IPS DF 6.9 (cell line): ENCODE data around the gene PNPLA1.
"Not testable (repeated sequence)": the region's sequence is repeated elsewhere in the genome, so short reads cannot be mapped to it uniquely, and the experiment has no call there.

Experiments
- DNase-seq: peaks from one replicate; pipeline ENCODE4 v3.0.0-alpha.2; 2013; ENCODE audit warnings: low read depth, low spot score
- H3K27ac ChIP-seq: one replicate; pipeline ENCODE4 v1.5.1; 2013; ENCODE audit warnings: low read length, control low read depth
- H3K27me3 ChIP-seq: 2 replicates; pipeline ENCODE4 v1.6.1; 2013; ENCODE audit warnings: mild to moderate bottlenecking, low read length; ENCODE audit not compliant: control insufficient read depth, insufficient read depth
- H3K36me3 ChIP-seq: 2 replicates; pipeline ENCODE4 v1.6.1; 2013; ENCODE audit warnings: low read length; ENCODE audit not compliant: control insufficient read depth, insufficient read depth
- H3K4me1 ChIP-seq: 2 replicates; pipeline ENCODE4 v1.6.1; 2013; ENCODE audit warnings: low read length; ENCODE audit not compliant: control insufficient read depth, insufficient read depth
- H3K4me3 ChIP-seq: 2 replicates; pipeline ENCODE4 v1.5.1; 2013; ENCODE audit warnings: mild to moderate bottlenecking, low read length
- H3K9me3 ChIP-seq: 2 replicates; pipeline ENCODE4 v1.6.1; 2013; ENCODE audit warnings: low read length, inconsistent platforms; ENCODE audit not compliant: control insufficient read depth, insufficient read depth
- WGBS: extraction: QIAGEN DNeasy Blood & Tissue Kit; methylation state at CpG from one replicate; pipeline ENCODE4 v1.1.7; 2013; ENCODE audit warnings: mixed read lengths, missing lambda C conversion rate; ENCODE audit not compliant: insufficient read length, insufficient coverage; 5-methylcytosine and 5-hydroxymethylcytosine counted together

PNPLA1 gene

DNA sequence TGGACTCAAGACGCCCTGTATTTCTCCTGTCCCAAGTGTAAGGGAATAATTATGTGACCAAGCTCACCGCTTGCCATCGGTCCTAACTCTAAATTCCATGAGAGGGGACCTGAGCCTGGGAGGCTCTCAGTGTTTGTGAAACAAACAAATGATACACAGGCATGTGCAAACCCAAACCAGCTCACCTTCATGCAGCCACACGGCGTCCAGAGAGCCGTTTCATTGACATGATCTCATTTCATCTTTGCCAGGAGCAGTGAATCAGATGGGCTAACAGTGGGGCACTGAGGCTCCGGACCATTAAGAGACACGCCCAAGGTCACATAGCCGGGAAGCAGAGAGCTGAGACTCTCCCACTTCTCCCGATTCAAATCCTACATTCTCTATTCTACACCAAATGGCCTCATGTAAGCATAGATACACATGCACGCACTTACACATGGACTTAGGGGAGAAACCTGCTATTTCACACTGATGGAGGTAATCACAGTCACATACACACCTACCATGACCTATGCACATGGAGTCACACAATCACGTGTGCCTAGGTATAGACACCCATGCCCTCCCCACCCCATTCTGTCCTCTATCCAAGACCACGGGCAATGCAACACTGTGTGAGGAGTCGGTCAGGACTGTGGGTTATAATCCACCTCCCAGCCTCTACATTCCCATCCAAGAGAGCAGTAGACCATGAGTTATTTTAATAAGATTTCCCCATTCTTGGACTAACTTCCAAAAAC lies 65.8 kb downstream of the PNPLA1 start:
- no CpG with 5 or more reads among the region's 14 CpGs for WGBS
- H3K27me3 ChIP-seq: no peaks in the 10 kb centered on the region; the same call in 1 of the 2 replicates
- H3K4me3 ChIP-seq: no peak overlapping the region
- H3K4me1 ChIP-seq: no peaks in the 10 kb centered on the region
- no peaks in the 10 kb centered on the region for H3K36me3 ChIP-seq
- DNase-seq: no peak
- H3K9me3 ChIP-seq: no peaks in the 10 kb centered on the region
- no peak overlapping the region for H3K27ac ChIP-seq

DNA sequence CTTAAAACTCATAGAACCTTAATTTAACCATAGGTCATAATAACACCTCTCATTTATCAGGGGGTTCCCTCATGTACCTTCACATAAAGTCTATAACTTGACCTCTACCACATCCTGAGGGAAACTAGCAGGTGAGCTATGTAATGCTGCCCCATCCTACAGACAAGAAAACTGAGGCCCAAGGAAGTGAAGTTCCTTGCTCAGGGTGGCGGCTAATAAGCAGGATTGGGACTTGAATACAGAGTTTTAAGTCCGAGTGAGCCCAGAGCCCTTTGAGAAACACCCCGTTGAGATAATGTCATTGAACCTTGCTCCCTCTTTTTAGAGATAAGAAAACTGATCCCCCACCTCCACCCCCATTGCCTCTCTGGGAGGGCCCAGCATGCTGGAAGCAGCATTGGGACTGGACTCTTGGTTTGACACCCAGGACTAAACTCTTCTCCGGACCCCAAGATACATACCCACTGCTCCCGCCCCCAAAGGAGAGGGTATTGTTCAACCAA lies 66.4 kb downstream of the PNPLA1 start:
- H3K36me3 ChIP-seq: no peaks in the 10 kb centered on the region
- H3K27ac ChIP-seq: no peak overlapping the region
- no peak for DNase-seq
- H3K9me3 ChIP-seq: no peaks in the 10 kb centered on the region
- no peaks in the 10 kb centered on the region for H3K4me1 ChIP-seq
- H3K4me3 ChIP-seq: no peak overlapping the region
- WGBS: no CpG with 5 or more reads among the region's 5 CpGs
- no peaks in the 10 kb centered on the region; the same call in 1 of the 2 replicates for H3K27me3 ChIP-seq

DNA sequence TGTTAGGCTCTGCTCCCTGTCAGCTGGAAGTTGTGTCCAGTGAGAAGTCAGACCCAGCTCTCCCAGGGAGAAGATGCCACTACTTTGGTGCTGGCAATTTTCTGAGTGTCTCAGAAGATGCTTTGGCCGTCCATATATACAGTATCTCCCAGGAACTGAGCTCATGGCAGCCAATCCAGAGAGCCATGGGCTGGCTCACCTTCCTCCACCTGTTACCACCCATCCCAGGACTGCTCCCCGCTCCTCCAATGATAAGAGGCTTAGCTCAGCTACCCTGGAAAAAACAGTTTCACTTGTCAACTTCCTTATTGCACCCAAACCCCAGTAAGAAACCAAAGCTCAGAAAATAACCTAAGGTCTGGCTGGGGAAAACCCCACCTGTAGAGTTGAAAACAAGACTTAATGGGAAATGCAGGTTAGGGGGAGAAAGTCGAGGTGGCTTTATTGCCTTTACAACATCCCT lies 67.0 kb downstream of the PNPLA1 start, which contains the start of gene BNIP5:
Gene BNIP5 (minus strand): TSS at position 110 of the 463 bp plus-strand sequence. CDS start 6,198 bp downstream, outside the sequence.
- no CpG with 5 or more reads among the region's 3 CpGs for WGBS

DNA sequence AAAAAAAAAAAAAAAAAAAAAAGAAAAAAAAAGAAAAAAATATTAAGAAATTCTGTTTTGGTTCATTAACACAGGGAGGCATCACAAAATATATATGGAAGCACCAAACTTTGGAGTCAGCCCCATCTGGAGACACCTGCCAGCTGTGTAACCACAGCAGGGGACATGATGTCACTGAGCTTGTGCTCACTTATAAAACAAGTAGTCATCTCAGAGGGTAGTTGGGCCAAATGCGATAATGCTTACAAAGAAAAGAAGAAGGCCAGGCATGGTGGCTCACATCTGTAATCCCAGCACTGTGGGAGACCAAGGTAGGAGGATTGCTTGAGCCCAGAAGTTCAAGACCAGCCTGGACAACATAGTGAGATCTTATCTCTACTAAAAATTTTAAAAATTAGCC lies 68.0 kb downstream of the PNPLA1 start:
- Histone ChIP-seq H3K27me3 (no peaks in the 10 kb centered on the region; the same call in 1 of the 2 replicates), H3K4me1 (no peaks in the 10 kb centered on the region), H3K4me3 (no peak overlapping the region), H3K36me3 (no peaks in the 10 kb centered on the region), H3K27ac (no peak overlapping the region), H3K9me3 (no peaks in the 10 kb centered on the region)
- no CpG with 5 or more reads among the region's 1 CpG for WGBS
- DNase-seq: no peak

More for the DNA sequence above, 67.0 kb downstream of the PNPLA1 start, which contains the start of gene BNIP5:
- no peak within 1 kb of the TSS for H3K4me3 ChIP-seq
- no peaks in the 10 kb centered on the region for H3K4me1 ChIP-seq
- DNase-seq: no peak
- H3K27me3 ChIP-seq: no peaks in the 10 kb centered on the region; the same call in 1 of the 2 replicates
- no peak within 1 kb of the TSS for H3K27ac ChIP-seq
- H3K9me3 ChIP-seq: no peaks in the 10 kb centered on the region
- no peaks in the 10 kb centered on the region for H3K36me3 ChIP-seq

DNA sequence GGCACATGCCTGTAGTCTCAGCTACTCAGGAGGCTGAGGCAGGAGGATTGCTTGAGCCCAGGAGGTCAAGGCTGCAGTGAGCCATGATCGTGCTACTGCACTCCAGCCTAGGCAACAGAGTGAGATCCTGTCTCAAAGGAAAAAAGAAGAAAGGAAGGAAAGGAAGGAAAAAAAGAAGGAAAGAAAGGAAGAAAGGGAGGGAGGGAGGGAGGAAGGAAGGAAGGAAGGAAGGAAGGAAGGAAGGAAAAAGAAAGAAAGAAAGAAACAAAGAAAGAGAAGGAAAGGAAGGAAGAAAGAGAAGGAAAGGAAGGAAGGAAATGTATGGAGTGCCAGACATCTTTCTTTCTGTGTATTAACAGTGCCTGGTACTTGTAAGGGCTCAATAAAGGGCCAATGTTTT lies 68.4 kb downstream of the PNPLA1 start:
- not testable (repeated sequence) for H3K27ac ChIP-seq

DNA sequence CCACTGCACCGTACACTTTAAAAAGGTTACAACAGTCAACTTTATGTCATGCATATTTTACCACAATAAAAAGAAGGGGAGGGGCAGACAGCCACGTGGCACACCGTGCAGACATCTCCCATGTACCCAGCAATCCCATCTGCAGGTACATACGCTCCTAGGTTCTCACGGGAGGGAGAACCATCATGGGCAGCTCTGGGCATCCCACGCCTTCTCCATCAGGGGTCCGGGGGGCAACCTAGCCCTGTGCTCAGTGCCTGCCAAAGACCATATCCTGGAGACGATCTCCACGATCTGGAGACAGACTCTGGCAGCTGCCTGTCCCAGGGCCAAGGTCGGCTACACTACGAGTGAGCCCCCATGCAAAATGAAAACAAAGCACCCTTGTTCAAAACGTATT lies 69.3 kb downstream of the PNPLA1 start:
- Histone ChIP-seq H3K27me3 (no peaks in the 10 kb centered on the region; the same call in 1 of the 2 replicates), H3K4me1 (no peaks in the 10 kb centered on the region), H3K4me3 (no peak overlapping the region), H3K27ac (no peak overlapping the region), H3K36me3 (no peaks in the 10 kb centered on the region), H3K9me3 (no peaks in the 10 kb centered on the region)
- WGBS: no CpG with 5 or more reads among the region's 12 CpGs
- DNase-seq: no peak

More for the DNA sequence above, 68.4 kb downstream of the PNPLA1 start:
- H3K9me3 ChIP-seq, H3K4me3 ChIP-seq, H3K4me1 ChIP-seq, H3K27me3 ChIP-seq, DNase-seq, H3K36me3 ChIP-seq: not testable (repeated sequence)
- WGBS: no CpG with 5 or more reads among the region's 1 CpG

DNA sequence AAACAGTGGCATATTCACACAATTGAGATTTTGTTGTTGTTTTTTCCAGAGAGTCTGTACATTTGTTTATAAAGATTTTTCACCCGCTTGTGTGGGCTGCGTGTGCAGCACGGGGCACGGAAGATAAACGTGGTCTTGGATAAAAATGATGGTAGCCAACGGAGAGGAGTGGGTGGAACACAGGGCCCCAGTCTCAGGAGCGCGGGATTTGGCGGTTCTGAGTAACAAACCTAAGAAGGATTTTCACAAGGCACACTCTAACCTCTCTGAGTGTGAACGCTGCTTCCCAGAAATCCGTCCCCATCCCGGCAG lies 70.4 kb downstream of the PNPLA1 start:
- Histone ChIP-seq H3K4me3 (no peak overlapping the region), H3K4me1 (no peaks in the 10 kb centered on the region), H3K9me3 (no peaks in the 10 kb centered on the region), H3K27me3 (no peaks in the 10 kb centered on the region; the same call in 1 of the 2 replicates), H3K36me3 (no peaks in the 10 kb centered on the region), H3K27ac (no peak overlapping the region)
- DNase-seq: no peak
- no CpG with 5 or more reads among the region's 12 CpGs for WGBS

DNA sequence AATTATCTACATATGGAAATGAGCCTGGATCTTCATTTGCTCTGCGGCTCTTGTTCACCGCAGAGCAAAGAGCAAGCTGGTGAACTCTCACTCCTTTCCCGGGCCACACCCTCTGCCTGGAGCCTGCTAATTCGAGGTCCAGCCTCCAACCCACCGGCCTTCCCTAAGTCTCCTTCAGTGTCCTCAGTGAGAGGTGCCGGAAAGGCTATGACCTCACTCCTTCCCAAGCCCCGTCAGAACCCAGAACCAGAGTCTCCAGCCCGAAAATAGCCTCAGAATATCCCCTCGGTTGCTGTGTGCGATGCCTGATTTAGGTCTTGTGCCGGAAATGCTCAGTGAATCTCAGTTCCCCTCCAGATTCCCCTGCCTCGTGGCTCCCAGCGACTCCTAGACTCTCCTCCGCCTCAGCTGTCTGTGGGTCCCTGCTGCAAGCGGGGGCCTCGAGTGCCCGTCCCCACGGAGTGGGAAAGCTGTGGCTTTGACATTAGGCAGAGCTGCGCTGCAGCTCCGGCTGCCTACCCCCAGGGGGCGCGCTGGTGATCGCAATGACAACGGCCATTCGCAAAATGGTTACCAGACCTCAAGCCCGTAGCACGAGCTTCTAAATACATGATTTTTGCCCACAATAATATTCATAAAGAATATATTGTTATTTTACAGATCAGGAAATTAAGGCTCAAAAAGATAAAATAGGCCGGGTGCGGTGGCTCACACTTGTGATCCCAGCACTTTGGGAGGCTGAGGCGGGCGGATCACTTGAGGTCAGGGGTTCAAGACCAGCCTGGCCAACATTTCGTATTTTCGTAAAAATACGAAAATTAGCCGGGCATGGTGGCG lies 71.0 kb downstream of the PNPLA1 start:
- H3K4me3 ChIP-seq: peak overlapping the region; percentile 12; the same call in 1 of the 2 replicates
- 0 out of 2 replicates have a peak, but pooled peaks cover under 1% of the 10 kb centered on the region for H3K4me1 ChIP-seq
- H3K9me3 ChIP-seq: no peaks in the 10 kb centered on the region

DNA sequence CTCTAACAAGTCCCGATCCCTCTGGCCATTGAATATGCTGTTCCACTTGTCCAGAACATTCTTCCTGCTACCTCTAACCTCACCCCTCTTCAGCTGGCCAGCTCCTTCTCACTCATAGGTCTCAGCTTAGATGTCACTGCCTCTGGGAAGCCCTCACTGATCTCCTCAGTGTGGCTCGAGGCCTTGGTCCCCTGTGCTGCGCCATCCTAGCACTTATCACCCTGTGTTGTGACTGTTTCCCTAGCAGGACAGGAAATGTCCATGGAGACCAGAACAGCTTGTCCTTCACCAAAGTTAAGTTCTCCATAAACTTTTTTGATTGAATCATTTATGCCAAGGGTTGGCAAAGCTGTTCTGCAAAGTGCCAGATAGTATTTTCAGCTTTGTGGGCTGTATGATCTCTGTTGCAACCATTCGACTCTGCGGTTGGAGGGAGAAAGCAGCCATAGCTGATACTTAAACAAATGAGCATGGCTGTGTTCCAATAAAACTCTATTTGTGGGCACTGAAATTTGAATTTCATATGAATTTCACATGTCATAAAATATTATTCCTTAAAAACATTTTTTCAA lies 73.3 kb downstream of the PNPLA1 start:
- no CpG with 5 or more reads among the region's 5 CpGs for WGBS
- H3K27me3 ChIP-seq: no peaks in the 10 kb centered on the region; the same call in 1 of the 2 replicates
- no peak overlapping the region for H3K4me3 ChIP-seq
- H3K27ac ChIP-seq: no peak overlapping the region
- no peak for DNase-seq
- no peaks in the 10 kb centered on the region for H3K9me3 ChIP-seq
- no peaks in the 10 kb centered on the region for H3K36me3 ChIP-seq
- H3K4me1 ChIP-seq: 0 out of 2 replicates have a peak, but pooled peaks cover 2% of the 10 kb centered on the region

More for the DNA sequence above, 71.0 kb downstream of the PNPLA1 start:
- Histone ChIP-seq H3K27ac (no peak overlapping the region), H3K36me3 (no peaks in the 10 kb centered on the region), H3K27me3 (no peaks in the 10 kb centered on the region; the same call in 1 of the 2 replicates)
- DNase-seq: no peak
- no CpG with 5 or more reads among the region's 36 CpGs for WGBS
